ENCODE data around the gene TNS3.

TNS3 gene

GRCh38 chr7:47314248-47314647 lies 267.7 kb downstream of the TNS3 start:
- DNase-seq (ENCODE audit: low read depth in 4 of 4, low spot score in 1 of 4), result no peak

- DNase-seq (ENCODE audit: low read depth in 4 of 4, low spot score in 1 of 4), result no peak
Measured at GRCh38 chr7:47313564-47313963, 268.3 kb downstream of the TNS3 start.

GRCh38 chr7:47311891-47312290 lies 270.0 kb downstream of the TNS3 start:
- DNase-seq (ENCODE audit: low read depth in 4 of 4, low spot score in 1 of 4), result no peak

- DNase-seq (ENCODE audit: low read depth in 4 of 4, low spot score in 1 of 4), result no peak
Measured at GRCh38 chr7:47310020-47310419, 271.9 kb downstream of the TNS3 start.

- DNase-seq (ENCODE audit: low read depth in 4 of 4, low spot score in 1 of 4), result no peak
Measured at GRCh38 chr7:47308808-47309207, 273.1 kb downstream of the TNS3 start.

GRCh38 chr7:47307311-47307710 lies 274.6 kb downstream of the TNS3 start:
- DNase-seq (ENCODE audit: low read depth in 4 of 4, low spot score in 1 of 4), result no peak

GRCh38 chr7:47304727-47305719 lies 276.9 kb downstream of the TNS3 start:
- DNase-seq (ENCODE audit: low read depth in 4 of 4, low spot score in 1 of 4), result no peak

- DNase-seq (ENCODE audit: low read depth in 4 of 4, low spot score in 1 of 4), result no peak
Measured at GRCh38 chr7:47303695-47304453, 278.0 kb downstream of the TNS3 start.

- DNase-seq (ENCODE audit: low read depth in 4 of 4, low spot score in 1 of 4), result no peak
Measured at GRCh38 chr7:47303014-47303694, 278.8 kb downstream of the TNS3 start.

- no peak for DNase-seq (ENCODE audit: low read depth in 4 of 4, low spot score in 1 of 4)
Measured at GRCh38 chr7:47302560-47302959, 279.4 kb downstream of the TNS3 start.

- no peak for DNase-seq (ENCODE audit: low read depth in 4 of 4, low spot score in 1 of 4)
Measured at GRCh38 chr7:47301657-47302295, 280.1 kb downstream of the TNS3 start.

- DNase-seq (ENCODE audit: low read depth in 4 of 4, low spot score in 1 of 4), result no peak
Measured at GRCh38 chr7:47301105-47301477, 280.8 kb downstream of the TNS3 start.

- DNase-seq (ENCODE audit: low read depth in 4 of 4, low spot score in 1 of 4), result no peak
Measured at GRCh38 chr7:47300472-47301104, 281.3 kb downstream of the TNS3 start.

GRCh38 chr7:47299496-47299895 lies 282.4 kb downstream of the TNS3 start:
- DNase-seq (ENCODE audit: low read depth in 4 of 4, low spot score in 1 of 4), result no peak

GRCh38 chr7:47298636-47299035 lies 283.3 kb downstream of the TNS3 start:
- no peak for DNase-seq (ENCODE audit: low read depth in 4 of 4, low spot score in 1 of 4)

GRCh38 chr7:47297120-47297519 lies 284.8 kb downstream of the TNS3 start:
- no peak for DNase-seq (ENCODE audit: low read depth in 4 of 4, low spot score in 1 of 4)

GRCh38 chr7:47295606-47296005 lies 286.3 kb downstream of the TNS3 start:
- DNase-seq (ENCODE audit: low read depth in 4 of 4, low spot score in 1 of 4), result no peak

- DNase-seq (ENCODE audit: low read depth in 4 of 4, low spot score in 1 of 4), result no peak
Measured at GRCh38 chr7:47294556-47295222, 287.2 kb downstream of the TNS3 start.

GRCh38 chr7:47293884-47294555 lies 287.9 kb downstream of the TNS3 start:
- DNase-seq (ENCODE audit: low read depth in 4 of 4, low spot score in 1 of 4), result no peak

All from stimulated activated CD4-positive, alpha-beta T cell treated with anti-CD3 and anti-CD28 coated beads, Interleukin-1b, Interleukin-23, amount 100 ng/mL, for 24 hours (primary cell).